H9 (cell line): ENCODE measurements around the gene CCDC150. TPM values are rescaled to one million over a fixed set of nuclear protein-coding genes. Genes with fewer than 3 reads are reported as not detected.

ENCODE experiments used
- DNase-seq: peaks from one replicate; pipeline ENCODE4 v3.0.0-alpha.2; 2017
- H2AFZ ChIP-seq: one replicate; pipeline ENCODE4 v1.6.1; 2013; ENCODE audit warnings: mild to moderate bottlenecking, low read length, control low read depth, moderate library complexity
- H2AK5ac ChIP-seq: 2 replicates; pipeline ENCODE4 v1.6.1; 2013; ENCODE audit warnings: low read length, control low read depth, mixed read lengths; ENCODE audit not compliant: insufficient read length
- H2BK120ac ChIP-seq: one replicate; pipeline ENCODE4 v1.6.1; 2013; ENCODE audit warnings: low read depth, mild to moderate bottlenecking, low read length, control low read depth, inconsistent platforms; ENCODE audit not compliant: poor library complexity, severe bottlenecking
- H2BK12ac ChIP-seq: 2 replicates; pipeline ENCODE4 v1.6.1; 2013; ENCODE audit warnings: low read length, control low read depth, mixed read lengths, low read depth; ENCODE audit not compliant: insufficient read length
- H2BK15ac ChIP-seq: 2 replicates; pipeline ENCODE4 v1.6.1; 2013; ENCODE audit warnings: low read depth, low read length, control low read depth
- H2BK20ac ChIP-seq: one replicate; pipeline ENCODE4 v1.6.1; 2013; ENCODE audit warnings: low read depth, mild to moderate bottlenecking, low read length, control low read depth, inconsistent platforms; ENCODE audit not compliant: poor library complexity, severe bottlenecking
- H2BK5ac ChIP-seq: 2 replicates; pipeline ENCODE4 v1.6.1; 2013; ENCODE audit warnings: low read length, control low read depth, mixed read lengths; ENCODE audit not compliant: insufficient read length
- H3K14ac ChIP-seq: 2 replicates; pipeline ENCODE4 v1.6.1; 2013; ENCODE audit warnings: low read length, control low read depth; ENCODE audit not compliant: insufficient read depth
- H3K18ac ChIP-seq: 2 replicates; pipeline ENCODE4 v1.6.1; 2013; ENCODE audit warnings: low read depth, mild to moderate bottlenecking, mixed read lengths, low read length, control low read depth; ENCODE audit not compliant: insufficient read length
- H3K23ac ChIP-seq: 2 replicates; pipeline ENCODE4 v1.6.1; 2013; ENCODE audit warnings: low read length, control low read depth, mixed read lengths, low read depth; ENCODE audit not compliant: insufficient read length
- H3K23me2 ChIP-seq: 2 replicates; pipeline ENCODE4 v1.6.1; 2013; ENCODE audit warnings: low read depth, mild to moderate bottlenecking, mixed read lengths, low read length, control low read depth; ENCODE audit not compliant: insufficient read length, poor library complexity, severe bottlenecking
- H3K27ac ChIP-seq: 2 replicates; pipeline ENCODE4 v1.5.1; 2013; ENCODE audit warnings: low read length, control low read depth, mixed read lengths, low read depth; ENCODE audit not compliant: insufficient read length
- H3K27me3 ChIP-seq: 2 replicates; pipeline ENCODE4 v1.6.1; 2013; ENCODE audit warnings: low read length, control low read depth, inconsistent platforms; ENCODE audit not compliant: insufficient read depth
- H3K4ac ChIP-seq: 2 replicates; pipeline ENCODE4 v1.6.1; 2013; ENCODE audit warnings: low read depth, mild to moderate bottlenecking, control low read depth, inconsistent platforms, low read length, moderate library complexity
- H3K4me1 ChIP-seq: 2 replicates; pipeline ENCODE4 v1.6.1; 2013; ENCODE audit warnings: low read length, control low read depth, inconsistent platforms; ENCODE audit not compliant: insufficient read depth
- H3K4me2 ChIP-seq: 2 replicates; pipeline ENCODE4 v1.6.1; 2013; ENCODE audit warnings: low read length, control low read depth, mixed read lengths; ENCODE audit not compliant: insufficient read length, insufficient read depth
- H3K56ac ChIP-seq: 2 replicates; pipeline ENCODE4 v1.6.1; 2013; ENCODE audit warnings: low read depth, mild to moderate bottlenecking, mixed read lengths, low read length, control low read depth; ENCODE audit not compliant: insufficient read length
- H3K79me1 ChIP-seq: 2 replicates; pipeline ENCODE4 v1.6.1; 2013; ENCODE audit warnings: low read depth, mild to moderate bottlenecking, moderate library complexity, low read length, control low read depth, inconsistent platforms; ENCODE audit not compliant: insufficient read depth, poor library complexity, severe bottlenecking
- H3K79me2 ChIP-seq: 2 replicates; pipeline ENCODE4 v1.6.1; 2013; ENCODE audit warnings: low read length, control low read depth, inconsistent platforms; ENCODE audit not compliant: insufficient read depth
- H3K9ac ChIP-seq: 2 replicates; pipeline ENCODE4 v1.6.1; 2013; ENCODE audit warnings: low read length, control low read depth, mixed read lengths; ENCODE audit not compliant: insufficient read length; ENCODE audit errors: extremely low read depth
- H3K9me3 ChIP-seq: one replicate; pipeline ENCODE4 v1.6.1; 2013; ENCODE audit warnings: low read depth, low read length, inconsistent platforms; ENCODE audit not compliant: control insufficient read depth
- H3T11ph ChIP-seq: one replicate; pipeline ENCODE4 v1.6.1; 2013; ENCODE audit warnings: mild to moderate bottlenecking, low read length, control low read depth, inconsistent platforms
- H4K20me1 ChIP-seq: one replicate; pipeline ENCODE4 v1.6.1; 2013; ENCODE audit not compliant: control insufficient read depth, insufficient read length, insufficient read depth
- H4K5ac ChIP-seq: 2 replicates; pipeline ENCODE4 v1.6.1; 2013; ENCODE audit warnings: low read depth, mild to moderate bottlenecking, mixed read lengths, low read length, control low read depth; ENCODE audit not compliant: insufficient read length
- H4K8ac ChIP-seq: replicated peaks from 2 replicates; pipeline ENCODE4 v1.6.1; 2013; ENCODE audit warnings: low read length, control low read depth, mixed read lengths, low read depth; ENCODE audit not compliant: insufficient read length
- H4K91ac ChIP-seq: 2 replicates; pipeline ENCODE4 v1.6.1; 2013; ENCODE audit warnings: low read depth, mild to moderate bottlenecking, moderate library complexity, mixed read lengths, low read length, control low read depth; ENCODE audit not compliant: insufficient read length
- H3K27ac Mint-ChIP-seq, 3 experiments: 2 replicates in 2 of 3; 3 replicates in 1 of 3; pipeline ENCODE4 v1.8.0; 2020 to 2021; ENCODE audit warnings: mixed read lengths in 3 of 3, mild to moderate bottlenecking in 1 of 3, moderate library complexity in 1 of 3
- H3K27me3 Mint-ChIP-seq: 2 replicates; pipeline ENCODE4 v1.8.0; 2021; ENCODE audit warnings: low read depth, mild to moderate bottlenecking, moderate library complexity, mixed read lengths
- H3K36me3 Mint-ChIP-seq, 3 experiments: 2 replicates in 2 of 3; 3 replicates in 1 of 3; pipeline ENCODE4 v1.8.0; 2020 to 2021; ENCODE audit warnings: low read depth in 3 of 3, mixed read lengths in 3 of 3; ENCODE audit not compliant: insufficient read depth in 1 of 3
- H3K4me1 Mint-ChIP-seq, 2 experiments: 2 replicates each; pipeline ENCODE4 v1.8.0; 2020; ENCODE audit warnings: mixed read lengths in 2 of 2
- H3K4me3 Mint-ChIP-seq, 2 experiments: 2 replicates in 1 of 2; 3 replicates in 1 of 2; pipeline ENCODE4 v1.8.0; 2020 to 2021; ENCODE audit warnings: mild to moderate bottlenecking in 2 of 2, mixed read lengths in 2 of 2, moderate library complexity in 1 of 2
- H3K9me3 Mint-ChIP-seq, 2 experiments: 2 replicates in 1 of 2; 3 replicates in 1 of 2; pipeline ENCODE4 v1.8.0; 2020; ENCODE audit warnings: mild to moderate bottlenecking in 2 of 2, mixed read lengths in 2 of 2, moderate library complexity in 1 of 2
- CTCF ChIP-seq: fragments of 200-600 bp; sonication (generic); conservative IDR thresholded peaks from 3 replicates; pipeline ENCODE4 v1.8.0; 2021; ENCODE audit warnings: antibody characterized with exemption, mild to moderate bottlenecking
- WGBS: extraction: QIAGEN DNeasy Blood & Tissue Kit; methylation state at CpG from one replicate; pipeline ENCODE4 v1.1.7; 2013; ENCODE audit warnings: missing lambda C conversion rate, low lambda C conversion rate, mixed read lengths; ENCODE audit not compliant: insufficient read length; ENCODE audit errors: extremely low coverage; 5-methylcytosine and 5-hydroxymethylcytosine counted together
- total RNA-seq: library from RNA; stranded (reverse); gene quantifications from 2 replicates; pipeline ENCODE4 v1.2.1, GENCODE V29; 2021

Gene CCDC150
- total RNA-seq, 1 experiment from 2014 or later, result 26.2 TPM

- no peak overlapping the region for H3K23ac ChIP-seq
- no peak overlapping the region for H4K8ac ChIP-seq
- H3K27ac ChIP-seq, result no peak overlapping the region
- no peak overlapping the region; a peak in 1 of 7 replicates for H3K27ac Mint-ChIP-seq
- no peaks in the 10 kb centered on the region for H3K23me2 ChIP-seq
- H4K20me1 ChIP-seq, result no peaks in the 10 kb centered on the region
- no peak overlapping the region for H2AFZ ChIP-seq
- TF ChIP-seq CTCF, result no peak
- H2BK12ac ChIP-seq, result no peak overlapping the region
- no peaks in the 10 kb centered on the region for H3K27me3 Mint-ChIP-seq
- peaks cover 24% of the 10 kb centered on the region for H3K79me2 ChIP-seq
- H3K4me1 Mint-ChIP-seq, result peaks cover 0 to 9% of the 10 kb centered on the region in 2 experiments; a peak in 2 of 4 replicates
- peaks cover 70 to 82% (median 77%) of the 10 kb centered on the region in 3 experiments for H3K36me3 Mint-ChIP-seq
- H2BK15ac ChIP-seq, result no peak overlapping the region
- no peak overlapping the region for H2BK5ac ChIP-seq
- no peak overlapping the region for H3K9ac ChIP-seq
- no peak overlapping the region for H3K4me3 Mint-ChIP-seq
- H3K9me3 ChIP-seq, result peaks cover 38% of the 10 kb centered on the region
- H4K5ac ChIP-seq, result no peak overlapping the region
- H2BK20ac ChIP-seq, result no peak overlapping the region
- H3K79me1 ChIP-seq, result peaks cover 19% of the 10 kb centered on the region
- no peak overlapping the region for H3K14ac ChIP-seq
- no peak overlapping the region for H3K4me2 ChIP-seq
- WGBS, result no CpG with 5 or more reads among the region's 1 CpG
- peaks cover 60 to 66% of the 10 kb centered on the region in 2 experiments for H3K9me3 Mint-ChIP-seq
- H3K27me3 ChIP-seq, result no peaks in the 10 kb centered on the region
- no peak overlapping the region for H3K56ac ChIP-seq
- no peak overlapping the region for H3K4ac ChIP-seq
- no peak overlapping the region for H4K91ac ChIP-seq
- DNase-seq, result no peak
- H2BK120ac ChIP-seq, result no peak overlapping the region
- H2AK5ac ChIP-seq, result no peak overlapping the region
- H3K18ac ChIP-seq, result no peak overlapping the region
- no peak overlapping the region for H3T11ph ChIP-seq
- H3K4me1 ChIP-seq, result no peaks in the 10 kb centered on the region
Observed at GRCh38 chr2:196652869-196653268, 13.4 kb downstream of the CCDC150 start.
